B cell (primary cell): ENCODE data around the gene LRRC4. TPM values are rescaled to one million over a fixed set of nuclear protein-coding genes. Genes with fewer than 3 reads are reported as not detected.

ENCODE experiments used
- ATAC-seq: fragments of 200-7000 bp; cut with Tn5 transposase; one replicate; pipeline ENCODE4 v1.10.0; 2021; ENCODE audit warnings: low read depth, mild to moderate bottlenecking, moderate number of reproducible peaks, moderate library complexity
- CTCF ChIA-PET: fragments of 350-600 bp; sonication (Branson Sonifier 250); formaldehyde crosslinking; loops from one replicate; lab custom pipeline; 2021; ENCODE audit warnings: antibody characterized with exemption, inconsistent platforms; lab: Charles Lee
- POLR2A ChIA-PET: fragments of 350-600 bp; sonication (Branson Sonifier 250); formaldehyde crosslinking; loops from one replicate; lab custom pipeline; 2021; ENCODE audit warnings: antibody characterized with exemption; lab: Charles Lee
- DNase-seq: peaks from one replicate; pipeline ENCODE4 v3.0.0; 2013
- H2AFZ ChIP-seq: 2 replicates; pipeline ENCODE4 v1.6.1; 2012; ENCODE audit warnings: mild to moderate bottlenecking, low read depth, low read length; ENCODE audit not compliant: insufficient read depth, poor library complexity, severe bottlenecking
- H3K27ac ChIP-seq, 2 donors: 1 replicate in 1 of 2; 2 replicates in 1 of 2; pipeline ENCODE4 v1.5.1; 2012 to 2013; ENCODE audit warnings: low read length in 2 of 2, mild to moderate bottlenecking in 2 of 2, moderate library complexity in 1 of 2
- H3K27me3 ChIP-seq, 4 experiments: fragments of 200-600 bp in 1 of 4; sonication (generic) in 1 of 4; replicated peaks in 1 of 4; 1 replicate in 2 of 4; 2 replicates in 2 of 4; pipeline versions ENCODE4 v1.6.1 to v1.7.0; 2013 to 2016; ENCODE audit warnings: low read length in 3 of 4, mild to moderate bottlenecking in 2 of 4, mixed read lengths in 1 of 4, moderate library complexity in 1 of 4; ENCODE audit not compliant: insufficient read depth in 4 of 4, control insufficient read depth in 3 of 4; ENCODE audit errors: control extremely low read depth in 1 of 4
- H3K36me3 ChIP-seq, 2 experiments: replicated peaks in 1 of 2; 1 replicate in 1 of 2; 2 replicates in 1 of 2; pipeline versions ENCODE4 v1.6.1 to v1.7.1; 2013; ENCODE audit warnings: low read length in 1 of 2; ENCODE audit not compliant: insufficient read depth in 2 of 2, control insufficient read depth in 1 of 2; ENCODE audit errors: control extremely low read depth in 1 of 2, extremely low read depth in 1 of 2
- H3K4me1 ChIP-seq, 2 donors: fragments of 200-600 bp in 1 of 2; sonication (generic) in 1 of 2; 1 replicate in 1 of 2; 2 replicates in 1 of 2; pipeline versions ENCODE4 v1.5.1 to v1.6.1; 2013 to 2017; ENCODE audit warnings: low read length in 2 of 2; ENCODE audit not compliant: control insufficient read depth in 2 of 2, insufficient read depth in 2 of 2
- H3K4me2 ChIP-seq: replicated peaks from 2 replicates; pipeline ENCODE3; 2012; ENCODE audit warnings: mild to moderate bottlenecking, low read depth, low read length; ENCODE audit not compliant: poor library complexity, severe bottlenecking
- H3K4me3 ChIP-seq, 5 experiments: fragments of 200-600 bp in 1 of 5; sonication (generic) in 1 of 5; 1 replicate in 3 of 5; 2 replicates in 2 of 5; pipeline versions ENCODE4 v1.5.1 to v1.7.0; 2011 to 2016; ENCODE audit warnings: low read length in 4 of 5, mild to moderate bottlenecking in 4 of 5, low read depth in 2 of 5, control low read depth in 1 of 5, moderate library complexity in 1 of 5; ENCODE audit not compliant: insufficient read depth in 1 of 5; ENCODE audit errors: control extremely low read depth in 1 of 5, extremely low read depth in 1 of 5
- H3K79me2 ChIP-seq: fragments of 200-600 bp; sonication (generic); one replicate; pipeline ENCODE4 v1.6.0; 2016; ENCODE audit warnings: low read length; ENCODE audit not compliant: control insufficient read depth, insufficient read depth
- H3K9ac ChIP-seq: fragments of 200-600 bp; sonication (generic); 2 replicates; pipeline ENCODE4 v1.6.1; 2017; ENCODE audit warnings: mild to moderate bottlenecking, low read length, moderate library complexity
- H3K9me3 ChIP-seq, 3 donors: one replicate each; pipeline versions ENCODE4 v1.6.1 to v1.7.1; 2013; ENCODE audit warnings: low read length in 2 of 3; ENCODE audit not compliant: control insufficient read depth in 2 of 3, insufficient read depth in 1 of 3; ENCODE audit errors: control extremely low read depth in 1 of 3
- H4K20me1 ChIP-seq: 2 replicates; pipeline ENCODE4 v1.6.0; 2012; ENCODE audit warnings: mild to moderate bottlenecking, low read length; ENCODE audit not compliant: insufficient read depth, control insufficient read depth, poor library complexity, severe bottlenecking
- H3K27ac Mint-ChIP-seq: one replicate; pipeline ENCODE4 v1.8.0; 2021; ENCODE audit warnings: mixed read lengths
- H3K27me3 Mint-ChIP-seq: one replicate; pipeline ENCODE4 v1.8.0; 2021; ENCODE audit warnings: mixed read lengths
- H3K4me1 Mint-ChIP-seq: one replicate; pipeline ENCODE4 v1.8.0; 2021; ENCODE audit warnings: mixed read lengths
- H3K4me3 Mint-ChIP-seq: one replicate; pipeline ENCODE4 v1.8.0; 2021; ENCODE audit warnings: mixed read lengths
- H3K9me3 Mint-ChIP-seq: one replicate; pipeline ENCODE4 v1.8.0; 2022; ENCODE audit warnings: mixed read lengths; ENCODE audit not compliant: insufficient read depth
- EZH2 ChIP-seq: IDR thresholded peaks from 2 replicates; pipeline ENCODE4 v1.6.1; 2012; ENCODE audit warnings: borderline replicate concordance, low read depth, mild to moderate bottlenecking, moderate library complexity, low read length; ENCODE audit not compliant: insufficient read depth, poor library complexity, severe bottlenecking
- WGBS: methylation state at CpG from one replicate; pipeline ENCODE4 v1.1.5; 2013; ENCODE audit warnings: missing lambda C conversion rate; ENCODE audit not compliant: insufficient coverage; 5-methylcytosine and 5-hydroxymethylcytosine counted together
- intact Hi-C: fragments of 100-400 bp; cut with micrococcal nuclease; formaldehyde crosslinking; loops from one replicate; pipeline ENCODE4 v1.10.0; 2022
- polyA plus RNA-seq: library from polyadenylated mRNA; depleted of rRNA; stranded (reverse); fragments of >200 nt; gene quantifications from 2 replicates; pipeline ENCODE4 v1.2.3, GENCODE V29; 2012
- total RNA-seq, 2 donors: library from RNA; stranded (reverse); fragments of 120-200 nt in 1 of 2; gene quantifications; 1 replicate in 1 of 2; 2 replicates in 1 of 2; pipeline versions ENCODE4 v1.2.3 to v1.2.4, GENCODE V29; 2013 to 2022
- TF ChIP-seq, protein P1 (sequence below): fragments of 200-600 bp; IDR thresholded peaks from one replicate; pipeline ENCODE4 v1.8.0; 2022; ENCODE audit warnings: antibody characterized with exemption, mild to moderate bottlenecking

LRRC4 gene
- total and polyA plus RNA-seq, 2 donors (not counting 1 experiment from before 2014, with no cell fraction given), result 0.98 to 1.2 TPM

DNA sequence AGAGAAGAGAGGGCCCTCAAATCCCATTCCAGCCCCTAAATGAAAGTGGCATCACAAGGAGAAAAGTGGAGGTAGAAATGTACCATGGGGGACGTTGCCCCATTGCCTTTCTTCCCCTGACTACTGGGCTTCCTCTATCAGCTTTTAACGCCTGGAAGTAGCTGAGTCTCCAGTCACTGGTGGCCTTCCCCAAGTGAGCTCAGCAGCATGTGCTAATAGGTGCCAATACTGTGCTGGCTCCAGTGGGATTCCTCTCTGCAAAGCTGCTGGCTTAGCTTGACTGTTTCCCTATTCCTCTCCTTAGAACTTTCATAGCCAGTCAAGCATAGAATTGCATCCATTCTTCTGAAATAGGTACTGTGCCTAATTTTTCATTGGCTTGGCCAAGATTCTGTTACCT lies 32.6 kb downstream of the LRRC4 start:
- Histone ChIP-seq H3K36me3 (peaks cover 2 to 12% of the 10 kb centered on the region in 2 experiments), H3K9ac (no peak overlapping the region), H3K27ac (no peak overlapping the region), H3K27me3 (no peaks in the 10 kb centered on the region), H3K9me3 (no peaks in the 10 kb centered on the region), H3K79me2 (peaks cover under 1% of the 10 kb centered on the region), H4K20me1 (no peaks in the 10 kb centered on the region), H3K4me3 (no peak overlapping the region), H3K4me2 (no peak overlapping the region), H2AFZ (no peak overlapping the region), H3K4me1 (peaks cover 18 to 24% of the 10 kb centered on the region in 2 donors)
- CTCF ChIA-PET, result no interaction called here
- intact Hi-C loops, result no loop called here
- H3K27me3 Mint-ChIP-seq, result no peaks in the 10 kb centered on the region
- H3K27ac Mint-ChIP-seq, result no peak overlapping the region
- ATAC-seq (no peak), DNase-seq (no peak)
- H3K4me1 Mint-ChIP-seq, result peaks cover 40% of the 10 kb centered on the region
- no peak overlapping the region for H3K4me3 Mint-ChIP-seq
- H3K9me3 Mint-ChIP-seq, result no peaks in the 10 kb centered on the region
- no peak for TF ChIP-seq EZH2
- TF ChIP-seq, protein P1, sequence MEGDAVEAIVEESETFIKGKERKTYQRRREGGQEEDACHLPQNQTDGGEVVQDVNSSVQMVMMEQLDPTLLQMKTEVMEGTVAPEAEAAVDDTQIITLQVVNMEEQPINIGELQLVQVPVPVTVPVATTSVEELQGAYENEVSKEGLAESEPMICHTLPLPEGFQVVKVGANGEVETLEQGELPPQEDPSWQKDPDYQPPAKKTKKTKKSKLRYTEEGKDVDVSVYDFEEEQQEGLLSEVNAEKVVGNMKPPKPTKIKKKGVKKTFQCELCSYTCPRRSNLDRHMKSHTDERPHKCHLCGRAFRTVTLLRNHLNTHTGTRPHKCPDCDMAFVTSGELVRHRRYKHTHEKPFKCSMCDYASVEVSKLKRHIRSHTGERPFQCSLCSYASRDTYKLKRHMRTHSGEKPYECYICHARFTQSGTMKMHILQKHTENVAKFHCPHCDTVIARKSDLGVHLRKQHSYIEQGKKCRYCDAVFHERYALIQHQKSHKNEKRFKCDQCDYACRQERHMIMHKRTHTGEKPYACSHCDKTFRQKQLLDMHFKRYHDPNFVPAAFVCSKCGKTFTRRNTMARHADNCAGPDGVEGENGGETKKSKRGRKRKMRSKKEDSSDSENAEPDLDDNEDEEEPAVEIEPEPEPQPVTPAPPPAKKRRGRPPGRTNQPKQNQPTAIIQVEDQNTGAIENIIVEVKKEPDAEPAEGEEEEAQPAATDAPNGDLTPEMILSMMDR, result no peak
- 84% methylated on average over 2 of the region's 2 CpGs for WGBS
- POLR2A ChIA-PET, result no interaction called here

DNA sequence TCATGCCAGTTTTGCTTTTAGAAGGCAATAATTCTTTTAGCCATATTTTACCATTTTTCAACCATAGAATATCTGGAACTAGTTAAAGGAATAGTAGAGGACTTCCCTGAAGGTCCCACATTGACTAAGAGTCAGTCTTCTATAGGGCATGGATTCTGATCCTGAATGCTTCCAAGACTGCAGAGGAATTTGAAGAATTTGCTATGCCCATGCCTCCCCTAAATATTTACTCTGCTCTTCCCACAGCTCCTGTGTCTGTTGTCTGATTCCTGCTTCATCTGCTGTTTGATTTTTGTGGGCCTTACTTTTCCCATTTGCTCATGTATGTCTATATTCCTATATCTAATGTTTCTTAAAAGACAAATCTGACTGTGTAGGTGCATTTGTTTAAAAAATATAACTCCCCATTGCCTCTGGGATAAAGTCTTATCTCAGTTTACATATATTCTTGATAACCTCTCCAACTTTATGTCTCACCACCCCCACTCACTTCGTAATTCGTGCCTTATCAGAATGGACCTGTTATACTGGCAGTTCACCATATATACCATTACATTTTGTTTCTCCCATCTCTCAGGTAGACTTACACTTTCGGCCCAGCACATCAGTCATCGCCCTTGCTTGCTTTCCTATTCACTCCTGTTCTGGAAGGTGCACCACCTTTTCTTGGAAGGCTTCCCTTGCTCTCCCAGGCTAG lies 33.9 kb downstream of the LRRC4 start:
- POLR2A ChIA-PET, result no interaction called here

More for the DNA sequence above, 33.9 kb downstream of the LRRC4 start:
- Histone ChIP-seq H3K79me2 (peaks cover 4% of the 10 kb centered on the region), H3K9me3 (no peaks in the 10 kb centered on the region), H3K27me3 (no peaks in the 10 kb centered on the region), H4K20me1 (no peaks in the 10 kb centered on the region), H3K4me2 (no peak overlapping the region), H3K9ac (no peak overlapping the region), H2AFZ (no peak overlapping the region), H3K4me3 (no peak overlapping the region), H3K4me1 (peaks cover 5 to 11% of the 10 kb centered on the region in 2 donors), H3K36me3 (peaks cover 4 to 23% of the 10 kb centered on the region in 2 experiments), H3K27ac (no peak overlapping the region)
- TF ChIP-seq, protein P1, result no peak
- TF ChIP-seq EZH2, result no peak
- DNase-seq (no peak), ATAC-seq (no peak)
- no peak overlapping the region for H3K4me3 Mint-ChIP-seq
- WGBS, result 100% methylated on average over 4 of the region's 4 CpGs
- intact Hi-C loops, result no loop called here
- peaks cover 27% of the 10 kb centered on the region for H3K4me1 Mint-ChIP-seq
- H3K27ac Mint-ChIP-seq, result no peak overlapping the region
- no peaks in the 10 kb centered on the region for H3K9me3 Mint-ChIP-seq
- no peaks in the 10 kb centered on the region for H3K27me3 Mint-ChIP-seq
- CTCF ChIA-PET, result no interaction called here
